WERI-Rb-1 (cell line): Measurements from ENCODE around the gene SCGN.

Experiments
- DNase-seq: peaks from one replicate; pipeline ENCODE4 v3.0.0-alpha.2; 2020
- H3K27ac ChIP-seq: fragments of 250-450 bp; sonication (Bioruptor Pico); 2 replicates; pipeline ENCODE4 v1.5.1; 2020; ENCODE audit warnings: mild to moderate bottlenecking, moderate library complexity
- H3K27me3 ChIP-seq: fragments of 250-450 bp; sonication (Bioruptor Pico); 2 replicates; pipeline ENCODE4 v1.5.1; 2021; ENCODE audit warnings: mild to moderate bottlenecking, low read depth, moderate library complexity; ENCODE audit not compliant: insufficient read depth, severe bottlenecking
- H3K36me3 ChIP-seq: fragments of 250-450 bp; sonication (Bioruptor Pico); 2 replicates; pipeline ENCODE4 v1.5.1; 2020; ENCODE audit warnings: mild to moderate bottlenecking, moderate library complexity
- H3K4me3 ChIP-seq: 2 replicates; pipeline ENCODE4 v1.5.1; 2011; ENCODE audit warnings: low read depth, mild to moderate bottlenecking, control low read depth, low read length
- H3K9me3 ChIP-seq: fragments of 250-450 bp; sonication (Bioruptor Pico); 2 replicates; pipeline ENCODE4 v1.5.1; 2021; ENCODE audit warnings: mild to moderate bottlenecking, moderate library complexity; ENCODE audit not compliant: severe bottlenecking
- CTCF ChIP-seq: IDR thresholded peaks from 2 replicates; pipeline ENCODE4 v1.5.1; 2011; ENCODE audit warnings: low read depth, mild to moderate bottlenecking, control low read depth, inconsistent platforms, low read length

SCGN gene

GRCh38 chr6:25640891-25641290 is 11.1 kb upstream of the SCGN start:
- Histone ChIP-seq H3K9me3 (no peaks in the 10 kb centered on the region), H3K27me3 (no peaks in the 10 kb centered on the region), H3K4me3 (no peak overlapping the region), H3K27ac (no peak overlapping the region), H3K36me3 (no peaks in the 10 kb centered on the region)
- no peak for DNase-seq
- no peak for TF ChIP-seq CTCF

GRCh38 chr6:25641377-25641776 is 10.6 kb upstream of the SCGN start:
- Histone ChIP-seq H3K27ac (no peak overlapping the region), H3K27me3 (no peaks in the 10 kb centered on the region), H3K4me3 (no peak overlapping the region), H3K9me3 (no peaks in the 10 kb centered on the region), H3K36me3 (no peaks in the 10 kb centered on the region)
- no peak for DNase-seq
- TF ChIP-seq CTCF = no peak

- H3K4me3 ChIP-seq = no peak overlapping the region
- DNase-seq = no peak
- no peaks in the 10 kb centered on the region for H3K27me3 ChIP-seq
- TF ChIP-seq CTCF = no peak
- no peaks in the 10 kb centered on the region for H3K36me3 ChIP-seq
- H3K9me3 ChIP-seq = no peaks in the 10 kb centered on the region
- H3K27ac ChIP-seq = no peak overlapping the region
These were observed 9.9 kb upstream of the SCGN start for GRCh38 chr6:25641940-25642666.

GRCh38 chr6:25642667-25643328 is 9.2 kb upstream of the SCGN start:
- no peaks in the 10 kb centered on the region for H3K9me3 ChIP-seq

GRCh38 chr6:25645916-25646315 is 6.1 kb upstream of the SCGN start:
- no peak for TF ChIP-seq CTCF
- no peaks in the 10 kb centered on the region for H3K36me3 ChIP-seq
- no peaks in the 10 kb centered on the region for H3K27me3 ChIP-seq
- no peak overlapping the region for H3K4me3 ChIP-seq
- H3K9me3 ChIP-seq = no peaks in the 10 kb centered on the region
- DNase-seq = no peak
- no peak overlapping the region for H3K27ac ChIP-seq

More at GRCh38 chr6:25642667-25643328, 9.2 kb upstream of the SCGN start:
- Histone ChIP-seq H3K4me3 (no peak overlapping the region), H3K27me3 (no peaks in the 10 kb centered on the region), H3K27ac (no peak overlapping the region), H3K36me3 (no peaks in the 10 kb centered on the region)
- no peak for DNase-seq
- TF ChIP-seq CTCF = no peak
